GM21528 (cell line): ENCODE results near the gene RBFOX2.

ENCODE experiments used
- ATAC-seq: cut with Tn5 transposase; IDR thresholded peaks from one replicate; pipeline ENCODE4 v1.9.1; 2021; ENCODE audit warnings: mild to moderate bottlenecking, moderate library complexity; ENCODE audit not compliant: unreplicated experiment, low FRiP score

RBFOX2 gene

DNA sequence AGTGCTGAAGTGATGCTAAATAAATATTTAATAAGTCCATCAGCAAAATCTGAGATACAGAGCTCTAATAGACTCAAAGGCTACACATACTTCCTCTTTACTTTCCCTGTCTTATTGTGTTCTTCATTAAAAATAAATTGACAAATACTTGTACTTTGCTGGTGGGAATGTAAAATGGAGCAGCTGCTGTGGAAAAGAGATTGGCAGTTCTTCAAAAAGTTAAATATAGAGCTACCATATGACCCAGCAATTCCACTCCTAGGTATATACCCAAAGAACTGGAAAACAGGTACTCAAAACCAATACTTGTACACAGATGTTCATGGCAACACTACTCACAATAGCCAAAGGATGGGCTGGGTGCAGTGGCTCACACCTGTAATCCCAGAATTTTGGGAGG, 76.0 kb downstream of the RBFOX2 start:
- ATAC-seq: no peak

GRCh38 chr22:35950262-35950661, 78.4 kb downstream of the RBFOX2 start:
- no peak for ATAC-seq

DNA sequence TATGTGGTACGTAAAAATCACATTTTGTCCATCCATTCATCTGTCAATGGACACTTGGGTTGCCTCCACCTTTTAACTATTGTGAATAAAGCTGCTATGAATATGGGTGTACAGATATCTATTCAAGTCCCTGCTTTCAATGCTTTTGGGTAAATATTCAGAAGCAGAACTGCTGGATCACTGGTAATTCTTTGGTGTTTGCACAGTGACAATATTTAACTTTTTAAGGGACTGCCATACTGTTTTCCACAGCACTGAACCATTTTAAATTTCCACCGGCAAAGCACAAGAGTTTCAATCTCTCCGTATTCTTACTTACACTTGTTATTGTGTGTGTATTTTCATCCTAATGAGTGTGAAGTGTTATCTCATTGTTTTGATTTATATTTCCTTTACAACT, 79.4 kb downstream of the RBFOX2 start:
- no peak for ATAC-seq

DNA sequence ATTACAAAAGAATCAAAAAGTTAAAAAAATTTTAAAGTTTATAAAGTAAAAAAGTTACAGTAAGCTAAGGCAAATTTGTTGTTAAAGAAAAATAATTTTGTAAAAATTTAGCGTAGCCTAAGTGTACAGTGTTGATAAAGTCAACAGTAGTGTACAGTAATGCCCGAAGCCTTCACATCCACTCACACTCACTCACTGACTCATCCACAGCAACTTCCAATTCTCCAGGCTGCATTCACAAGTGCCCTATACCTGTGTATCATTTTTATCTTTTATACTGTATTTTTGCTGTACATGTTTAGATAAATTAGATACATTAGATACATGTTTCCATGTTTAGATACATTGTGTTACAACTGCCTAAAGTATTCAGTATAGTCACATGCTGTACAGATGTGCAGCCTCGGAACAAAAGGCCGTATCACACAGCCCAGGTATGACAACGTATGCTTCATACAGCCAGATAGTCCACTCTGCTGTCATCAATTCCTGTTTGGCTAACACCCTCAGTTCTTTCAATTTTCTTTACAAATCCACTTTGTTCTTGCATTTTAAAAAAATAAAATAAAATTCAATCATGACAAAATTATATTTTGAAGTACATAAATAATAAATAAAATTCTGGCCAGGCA, 80.7 kb downstream of the RBFOX2 start:
- ATAC-seq: no peak

GRCh38 chr22:35944458-35944857, 84.2 kb downstream of the RBFOX2 start:
- no peak for ATAC-seq

DNA sequence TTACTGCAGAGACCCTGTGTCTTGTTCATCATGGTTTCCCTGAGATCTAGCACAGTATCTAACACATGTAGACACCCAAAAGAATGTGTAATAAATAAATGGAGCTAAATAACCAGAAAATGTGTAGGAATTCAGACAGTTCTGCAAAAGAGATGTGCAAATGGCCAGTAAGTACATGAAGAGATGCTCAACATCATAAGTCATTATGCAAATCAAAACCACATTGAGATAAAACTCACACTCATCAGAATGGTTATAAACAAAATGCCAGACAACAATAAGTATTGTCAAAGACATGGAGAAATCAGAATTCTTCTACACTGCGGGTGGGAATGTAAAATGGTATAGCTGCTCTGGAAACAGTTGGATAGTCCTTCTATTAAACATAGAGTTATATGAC, 88.5 kb downstream of the RBFOX2 start:
- ATAC-seq: no peak

- no peak for ATAC-seq
Measured at GRCh38 chr22:35938226-35938625, 90.4 kb downstream of the RBFOX2 start.

DNA sequence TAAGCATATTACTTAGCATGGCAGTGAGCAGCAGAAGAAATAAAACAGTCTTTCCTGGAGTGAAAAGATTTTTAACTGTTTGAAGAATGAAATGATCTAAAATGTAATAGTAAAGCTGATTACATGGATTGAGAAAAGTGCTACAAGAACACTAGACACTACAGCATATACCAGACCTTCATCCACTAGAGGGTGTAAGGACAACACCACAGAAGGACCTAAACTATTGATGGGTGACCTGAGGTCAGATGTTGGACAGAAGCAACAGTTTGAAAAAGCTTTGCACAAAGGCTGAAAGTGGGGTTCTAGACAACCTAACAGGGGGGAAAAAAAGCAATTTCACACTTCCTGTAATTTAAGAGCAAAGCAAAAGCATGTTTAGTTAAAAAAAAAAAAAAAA, 97.7 kb downstream of the RBFOX2 start:
- ATAC-seq: no peak

- ATAC-seq: no peak
Measured at GRCh38 chr22:35928285-35928798, 100.3 kb downstream of the RBFOX2 start.

DNA sequence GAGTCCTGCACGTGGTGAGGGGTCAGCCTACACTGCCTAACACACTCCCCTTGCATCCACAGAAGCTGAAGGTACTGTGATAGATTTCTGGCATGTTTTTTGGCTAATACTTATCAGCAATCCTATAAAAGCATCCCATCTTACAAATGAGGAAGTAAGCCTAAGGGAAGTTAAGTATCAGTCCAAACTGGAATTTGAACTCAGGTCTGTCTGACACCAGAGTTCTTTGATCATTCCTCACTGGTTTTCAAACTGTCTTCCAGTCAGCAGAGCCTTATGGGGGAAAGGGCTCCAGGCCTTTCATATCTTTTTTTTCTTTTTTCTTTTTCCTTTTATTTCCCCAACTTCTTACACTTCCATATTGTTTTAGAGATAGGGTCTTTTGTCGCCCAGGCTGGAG, 105.6 kb downstream of the RBFOX2 start:
- ATAC-seq: no peak

- ATAC-seq: no peak
Measured at GRCh38 chr22:35921777-35922176, 106.8 kb downstream of the RBFOX2 start.

GRCh38 chr22:35921044-35921443, 107.6 kb downstream of the RBFOX2 start:
- ATAC-seq: no peak

DNA sequence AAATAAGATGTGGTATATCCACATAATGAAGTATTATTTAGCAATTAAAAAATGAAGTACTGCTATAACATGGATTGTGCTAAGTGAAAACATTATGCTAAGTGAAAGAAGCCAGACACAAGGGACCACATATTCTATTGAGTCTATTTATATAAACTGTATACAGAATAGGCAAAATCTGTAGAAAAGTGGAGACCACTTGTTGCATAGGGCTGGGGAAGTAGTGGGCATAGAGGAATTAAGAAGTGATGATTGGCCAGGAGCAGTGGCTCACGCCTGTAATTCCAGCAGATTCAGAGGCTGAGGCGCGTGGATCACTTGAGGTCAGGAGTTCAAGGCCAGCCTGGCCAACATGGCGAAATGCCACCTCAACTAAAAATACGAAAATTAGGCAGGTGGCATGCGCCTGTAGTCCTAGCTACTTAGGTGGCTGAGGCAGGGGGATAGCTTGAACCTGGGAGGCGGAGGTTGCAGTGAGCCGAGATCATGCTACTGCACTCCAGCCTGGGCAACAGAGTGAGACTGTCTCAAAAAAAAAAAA, 109.6 kb downstream of the RBFOX2 start:
- no peak for ATAC-seq

DNA sequence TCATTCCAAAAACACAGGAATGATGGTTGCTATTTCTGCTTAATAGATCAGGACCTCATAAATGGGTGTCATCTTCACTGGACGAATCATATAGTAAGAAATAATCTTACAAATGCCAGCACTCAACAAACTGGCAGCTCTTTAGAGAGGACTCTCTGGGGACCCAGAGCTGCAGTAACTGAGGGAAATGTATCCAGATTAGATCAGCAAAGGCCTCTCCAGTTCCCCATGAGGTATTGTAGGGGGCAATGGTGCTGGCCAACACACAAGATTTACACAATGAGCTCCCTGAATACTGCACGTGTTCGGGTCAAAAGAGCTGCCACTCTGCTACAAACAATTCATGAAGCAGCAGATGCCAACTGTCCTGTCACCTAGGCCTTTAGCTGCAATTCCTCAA, 110.2 kb downstream of the RBFOX2 start:
- no peak for ATAC-seq

DNA sequence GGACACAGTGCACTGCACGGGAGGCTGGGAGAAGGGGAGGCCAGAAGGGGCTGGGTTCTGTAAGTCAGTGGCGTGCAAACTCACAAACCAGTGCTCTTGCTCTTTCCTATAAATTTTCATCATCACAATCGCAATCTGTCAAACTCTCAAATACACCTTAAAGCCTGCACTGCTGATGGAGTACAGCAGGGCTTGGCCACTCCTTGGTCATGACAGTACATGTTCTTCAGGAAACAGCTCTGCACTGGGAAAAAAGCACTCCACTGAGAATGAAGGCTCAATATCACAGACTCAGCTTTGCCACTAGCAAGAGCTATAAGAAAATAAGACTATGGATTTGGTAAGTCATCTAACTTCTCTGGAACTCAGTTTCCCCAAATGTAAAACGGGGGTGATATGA, 111.0 kb downstream of the RBFOX2 start:
- ATAC-seq: no peak

DNA sequence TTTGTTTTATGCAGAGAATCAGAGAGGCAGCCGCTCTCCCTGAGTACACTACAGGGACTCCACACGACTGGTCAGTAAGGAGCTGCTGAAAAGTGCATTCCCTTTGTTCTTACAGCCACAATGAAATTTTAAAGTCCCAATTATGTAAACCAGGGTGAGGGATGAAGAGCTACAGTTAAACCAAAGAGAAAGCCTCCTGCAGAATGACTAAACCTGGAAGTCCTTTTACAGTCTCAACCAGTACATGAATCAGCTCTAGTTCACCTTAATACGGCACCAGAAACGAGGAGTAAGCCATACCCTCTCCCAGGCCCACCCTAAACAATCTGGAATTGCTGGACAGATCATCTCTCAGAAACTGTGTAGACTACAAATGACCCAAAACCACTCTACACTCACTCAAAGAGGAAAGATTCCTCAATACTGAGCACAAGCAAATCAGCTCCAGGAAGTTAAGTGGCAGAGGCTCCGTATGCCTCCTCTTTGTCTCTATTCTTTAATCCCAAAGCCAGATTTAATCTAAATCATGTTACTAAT, 113.1 kb downstream of the RBFOX2 start:
- no peak for ATAC-seq

DNA sequence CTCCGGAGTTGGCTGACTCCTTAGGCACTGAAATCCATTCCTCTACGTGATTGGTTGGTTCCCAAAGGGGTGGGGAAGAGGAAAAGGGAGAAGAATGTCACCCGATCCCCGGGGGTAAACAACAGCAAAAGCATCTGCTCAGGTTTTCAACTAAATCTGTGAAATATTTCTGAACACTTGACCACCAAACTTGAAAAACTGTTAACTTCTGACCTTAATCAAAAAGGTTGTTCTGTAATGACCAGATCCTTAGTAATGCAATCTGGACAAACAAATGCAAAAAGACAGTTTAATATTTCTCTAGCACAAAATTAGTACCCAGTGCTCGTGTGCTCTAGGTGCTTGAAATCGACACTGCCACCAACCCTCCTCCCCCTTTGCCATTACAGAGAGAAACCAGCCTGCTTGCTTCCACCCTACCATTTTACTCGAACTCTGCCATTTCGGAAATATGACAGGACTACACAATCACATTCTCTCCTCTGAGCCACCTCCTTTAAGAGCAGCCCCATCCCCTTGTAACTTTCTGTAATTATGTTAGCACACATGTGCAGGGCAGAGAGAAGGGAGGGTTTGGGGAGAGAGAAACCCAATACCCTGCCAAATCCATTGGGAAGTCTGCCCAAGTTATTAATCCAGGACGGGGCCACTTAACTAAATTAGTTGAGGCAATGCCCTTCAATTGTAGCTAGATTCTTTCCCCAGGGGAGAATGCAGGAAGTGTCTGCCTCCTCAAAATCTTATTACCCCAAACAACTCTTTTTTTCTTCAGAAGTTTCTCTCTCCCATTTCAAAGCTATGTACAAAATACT, 113.8 kb downstream of the RBFOX2 start:
- ATAC-seq: no peak

DNA sequence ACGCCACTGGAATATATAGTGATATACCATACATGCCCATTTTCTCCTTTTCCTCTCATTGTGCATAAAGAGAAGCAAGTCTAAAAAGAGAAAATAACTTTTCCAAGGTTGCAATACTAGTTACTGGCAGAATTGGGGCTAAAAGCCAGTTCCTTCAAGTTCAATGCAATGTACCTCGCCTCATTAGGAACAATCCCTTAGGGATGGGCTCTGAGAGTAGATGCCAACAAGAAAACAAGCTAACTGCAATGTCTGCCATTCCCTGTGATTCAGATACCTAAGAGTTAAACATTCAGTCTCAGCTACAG, 114.3 kb downstream of the RBFOX2 start:
- no peak for ATAC-seq

DNA sequence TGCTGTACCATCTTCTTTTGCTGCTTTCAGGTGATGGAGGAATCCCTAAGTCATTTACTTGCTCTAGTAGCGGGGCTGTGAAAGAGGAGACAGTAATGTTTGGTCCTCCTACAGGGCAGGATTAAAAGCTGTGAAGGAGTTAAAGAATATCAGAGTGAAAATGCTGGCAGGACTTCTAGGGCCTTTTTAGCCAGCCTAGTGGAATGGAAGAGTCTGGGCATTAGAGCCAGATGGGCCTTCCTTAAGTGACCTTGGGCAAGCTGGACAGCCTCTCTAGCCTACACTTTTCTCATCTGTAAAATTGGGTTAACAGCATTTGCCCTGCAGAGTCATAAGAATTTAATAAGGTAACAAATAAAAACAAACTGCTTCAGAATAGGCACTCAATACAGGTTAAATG, 114.7 kb downstream of the RBFOX2 start:
- ATAC-seq: no peak

GRCh38 chr22:35912658-35913057, 116.0 kb downstream of the RBFOX2 start:
- ATAC-seq: no peak

DNA sequence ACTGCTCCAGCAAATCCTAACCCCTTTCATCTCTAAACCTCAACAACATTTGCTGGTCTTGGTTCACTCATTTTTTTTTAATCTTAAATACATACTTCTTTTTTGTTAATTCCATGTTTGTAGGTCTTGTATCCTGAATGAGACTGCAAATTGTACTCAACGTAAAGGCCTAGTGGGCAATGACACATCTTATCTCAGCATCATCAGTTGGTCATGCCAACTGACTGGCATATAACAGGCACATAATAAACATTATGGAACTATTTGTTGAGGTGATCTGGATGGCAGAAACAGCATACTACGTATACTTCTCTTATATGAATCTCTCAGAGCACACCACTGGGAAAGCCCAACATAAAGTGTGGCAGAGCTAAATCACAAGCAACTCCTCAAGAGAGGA, 116.7 kb downstream of the RBFOX2 start:
- ATAC-seq: no peak

- ATAC-seq: no peak
Measured at GRCh38 chr22:35910926-35911325, 117.7 kb downstream of the RBFOX2 start.
